NCI-H1436 (cell line): ENCODE data around the gene PLBD2.
"Not testable (repeated sequence)": the region's sequence is repeated elsewhere in the genome, so short reads cannot be mapped to it uniquely, and the experiment has no call there.

Experiments
- DNase-seq: peaks from one replicate; lab custom pipeline; 2025; lab: John Stamatoyannopoulos, UW

The PLBD2 gene

GRCh38 chr12:113334786-113335539 lies 23.4 kb upstream of the PLBD2 start, which contains the start of gene SLC8B1:
Gene SLC8B1 (minus strand): TSS chr12:113335109. CDS start chr12:113332878, 2,231 bp downstream.
- DNase-seq: peak; percentile 33

DNA sequence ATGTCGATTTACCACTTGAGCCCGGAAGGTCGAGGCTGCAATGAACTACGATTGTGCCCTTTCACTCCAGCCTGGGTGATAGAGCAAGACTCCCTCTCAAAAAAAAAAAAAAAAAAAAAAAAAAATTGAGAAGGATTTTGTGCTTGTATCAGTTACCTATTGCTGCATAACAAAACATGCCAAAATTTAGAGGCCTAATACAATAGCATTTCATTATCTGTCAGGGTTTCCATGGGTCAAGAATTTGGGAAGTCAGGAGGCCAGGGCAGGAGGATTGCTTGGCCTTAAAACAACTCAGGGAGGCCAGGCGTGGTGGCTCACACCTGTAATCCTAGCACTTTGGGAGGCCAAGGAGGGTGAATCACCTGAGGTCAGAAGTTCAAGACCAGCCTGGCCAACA lies 18.8 kb upstream of the PLBD2 start:
- no peak for DNase-seq

DNA sequence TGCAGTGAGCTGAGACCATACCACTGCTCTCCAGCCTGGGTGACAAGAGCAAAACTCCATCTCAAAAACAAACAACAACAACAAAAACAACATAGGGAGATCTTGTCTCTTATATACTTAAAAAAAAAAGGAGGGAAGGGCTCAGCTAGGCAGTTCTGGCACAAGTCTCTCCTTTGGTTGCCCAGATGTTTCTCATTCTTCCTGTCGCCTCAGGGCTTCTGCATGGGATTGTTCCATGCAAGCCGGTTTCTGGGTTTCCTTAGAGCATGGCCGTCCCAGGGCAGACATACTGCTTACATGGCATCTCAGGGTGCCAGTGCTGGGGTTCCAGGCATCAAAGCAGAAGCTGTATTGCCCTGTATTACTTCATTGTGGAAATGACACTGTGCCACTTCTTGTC lies 18.3 kb upstream of the PLBD2 start:
- no peak for DNase-seq

DNA sequence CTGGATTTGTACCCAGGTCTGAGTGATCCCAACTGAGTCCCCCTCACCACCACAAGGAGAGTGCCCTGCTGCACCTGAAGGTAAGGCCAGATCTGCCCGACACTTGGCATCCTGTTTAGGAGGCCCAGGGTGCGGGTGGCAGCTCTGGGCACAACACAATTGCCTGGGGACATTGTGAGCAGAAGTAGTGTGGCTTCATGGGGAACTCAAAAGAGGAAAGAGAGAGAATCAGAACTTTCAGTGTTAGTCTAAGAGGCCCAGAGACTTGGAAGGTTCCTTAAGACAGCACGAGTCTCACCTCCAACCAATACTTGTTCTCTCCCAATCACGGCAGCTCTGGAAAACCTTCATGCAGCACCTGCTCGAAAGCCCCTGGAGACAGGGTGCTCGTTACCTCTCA lies 16.9 kb upstream of the PLBD2 start:
- DNase-seq: no peak

- DNase-seq: no peak
Measured at GRCh38 chr12:113345318-113345717, 13.1 kb upstream of the PLBD2 start.

GRCh38 chr12:113346353-113346752 lies 12.0 kb upstream of the PLBD2 start:
- DNase-seq: no peak

DNA sequence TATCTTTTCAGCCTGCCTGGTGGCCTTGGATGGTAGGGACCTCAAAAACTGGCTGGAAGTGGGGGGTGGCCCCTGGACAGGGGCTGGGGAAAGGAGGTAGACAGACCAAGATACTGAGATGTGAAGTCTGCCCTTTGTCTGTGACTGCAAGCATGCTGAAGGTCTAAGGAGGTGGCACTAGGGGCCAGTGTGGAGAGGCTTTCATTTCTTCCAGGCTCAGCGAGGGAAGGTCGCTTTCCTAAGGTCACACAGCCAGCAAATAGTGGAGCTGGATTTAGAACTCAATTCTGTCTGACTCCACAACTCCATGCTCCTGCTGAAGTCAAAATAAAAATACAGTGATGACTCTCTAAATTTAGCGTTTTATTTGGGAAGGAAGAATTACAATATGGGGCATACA lies 11.3 kb upstream of the PLBD2 start:
- no peak for DNase-seq

- no peak for DNase-seq
Measured at GRCh38 chr12:113347892-113348291, 10.5 kb upstream of the PLBD2 start.

- no peak for DNase-seq
Measured at GRCh38 chr12:113348849-113349536, 9.4 kb upstream of the PLBD2 start.

DNA sequence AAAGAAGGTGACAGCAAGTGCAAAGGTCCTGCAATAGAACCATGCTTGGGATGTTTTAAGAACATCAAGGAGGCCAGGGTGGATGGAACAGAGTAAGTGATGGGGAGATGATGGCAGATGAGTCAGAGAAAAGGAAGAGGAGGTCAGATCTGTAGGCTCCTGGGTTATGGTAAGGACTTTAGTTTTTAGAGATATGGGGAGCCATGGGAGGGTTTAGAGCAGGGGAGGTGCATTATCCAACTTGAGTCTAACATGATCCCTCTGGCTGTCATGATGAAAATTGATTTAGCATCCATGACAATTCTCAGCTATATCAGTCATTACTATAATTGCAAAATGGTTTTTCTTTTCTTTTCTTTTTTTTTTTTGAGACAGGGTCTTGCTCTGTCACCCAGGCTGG lies 7.3 kb upstream of the PLBD2 start:
- no peak for DNase-seq

- DNase-seq: not testable (repeated sequence)
Measured at GRCh38 chr12:113354192-113354591, 4.2 kb upstream of the PLBD2 start.

DNA sequence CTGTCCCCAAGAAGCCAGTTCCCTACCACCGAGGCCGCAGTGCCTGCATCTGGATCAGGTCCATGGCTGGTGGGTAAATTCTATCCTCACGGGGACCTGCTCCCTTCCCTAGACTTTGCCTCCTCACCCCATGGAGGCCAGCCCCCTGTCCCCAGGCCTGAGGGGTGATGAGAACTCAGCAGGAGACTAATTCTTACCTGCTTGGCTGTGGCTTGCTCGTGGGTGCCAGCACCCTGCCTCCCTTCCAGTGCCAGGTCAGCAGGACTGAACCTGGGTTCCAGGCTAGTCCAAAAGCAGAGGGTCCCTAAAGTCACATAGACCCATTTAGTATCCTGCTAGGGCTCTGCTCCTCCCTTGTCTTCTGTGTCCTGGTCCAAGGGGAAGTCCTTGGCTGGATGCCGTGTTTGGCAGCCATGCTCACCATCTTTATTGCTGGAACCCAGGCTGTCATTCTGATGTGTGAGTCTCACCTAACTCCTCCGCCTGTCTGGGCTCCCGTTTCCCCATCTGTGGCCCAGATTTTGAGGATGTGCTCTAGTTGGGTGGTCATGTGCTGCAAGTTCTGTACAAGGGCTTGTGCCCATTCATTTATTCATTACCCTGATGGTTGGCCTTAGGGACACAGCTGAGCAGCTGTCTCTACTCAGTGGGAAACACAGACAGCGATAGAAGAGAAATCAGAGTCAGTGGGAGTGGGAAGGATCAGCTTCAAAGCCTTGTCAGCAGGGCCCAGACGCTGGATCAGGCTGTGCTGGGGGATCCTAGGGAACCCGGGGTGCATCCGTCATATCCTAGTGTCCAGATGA lies 949 bp downstream of the PLBD2 start:
- DNase-seq: no peak

GRCh38 chr12:113359939-113360748 lies 1.8 kb downstream of the PLBD2 start:
- no peak for DNase-seq

- DNase-seq: no peak
Measured at GRCh38 chr12:113361574-113362370, 3.4 kb downstream of the PLBD2 start.

GRCh38 chr12:113364698-113365097 lies 6.3 kb downstream of the PLBD2 start:
- DNase-seq: no peak

GRCh38 chr12:113365639-113366395 lies 7.4 kb downstream of the PLBD2 start:
- DNase-seq: no peak

- DNase-seq: no peak
Measured at GRCh38 chr12:113366827-113367226, 8.4 kb downstream of the PLBD2 start.

- DNase-seq: no peak
Measured at GRCh38 chr12:113368331-113368730, 9.9 kb downstream of the PLBD2 start.

GRCh38 chr12:113369391-113369985 lies 11.1 kb downstream of the PLBD2 start:
- DNase-seq: no peak
